NCI-H1436 treated with DMSO at 0.1 percent for 48 hours (cell line): ENCODE results near the gene CDH4.

Experiments
- DNase-seq: peaks from one replicate; lab custom pipeline; 2025; lab: John Stamatoyannopoulos, UW

Gene CDH4

DNA sequence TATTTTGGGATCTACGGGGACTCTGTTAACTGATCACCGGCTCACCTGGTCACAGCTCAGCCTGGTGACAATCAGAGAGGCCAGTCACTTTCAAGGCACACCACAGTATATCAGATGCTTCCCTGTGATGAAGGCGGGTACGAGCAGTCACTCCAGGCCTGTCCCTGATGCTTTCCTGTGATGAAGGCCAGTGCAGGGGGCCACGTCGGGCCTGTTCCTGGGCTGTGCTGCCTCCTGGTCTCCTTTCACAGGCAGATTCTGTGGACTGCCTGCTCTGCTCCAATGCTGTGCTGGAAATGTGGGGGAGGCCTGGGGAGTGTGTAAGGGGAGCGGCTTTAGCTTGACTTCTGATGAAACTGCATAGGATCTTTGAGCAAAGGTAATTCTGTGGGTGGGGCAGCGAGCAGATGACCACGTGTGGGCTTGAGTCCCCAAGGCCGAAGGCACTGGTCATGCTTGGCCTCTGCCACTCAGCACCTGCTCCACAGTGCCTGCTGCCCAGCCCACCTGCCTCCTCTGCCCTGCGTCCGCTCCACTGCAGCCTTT is 441.1 kb downstream of the CDH4 start:
- no peak for DNase-seq

- DNase-seq, result no peak
These were observed 442.6 kb downstream of the CDH4 start for GRCh38 chr20:61694682-61695081.

DNA sequence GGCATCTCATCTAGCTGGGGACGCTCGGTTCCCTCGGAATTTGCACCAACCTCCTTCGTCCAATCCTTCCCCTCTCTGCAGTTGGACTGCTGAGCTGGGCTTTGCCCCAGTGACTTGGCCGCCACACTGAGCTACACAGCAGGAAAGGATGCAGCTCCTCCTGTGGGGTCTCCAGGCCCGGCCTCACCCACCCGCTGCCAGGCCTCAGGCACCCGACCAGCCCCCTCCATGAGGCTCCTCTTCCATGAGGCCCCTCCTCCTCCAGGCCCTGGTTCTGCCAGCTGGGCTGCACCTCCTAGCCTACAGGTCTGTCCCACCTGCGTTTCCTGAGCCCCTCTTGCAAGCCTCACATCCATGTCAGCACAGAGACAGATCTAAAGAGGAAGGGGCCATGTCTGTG is 443.7 kb downstream of the CDH4 start:
- DNase-seq, result no peak

DNA sequence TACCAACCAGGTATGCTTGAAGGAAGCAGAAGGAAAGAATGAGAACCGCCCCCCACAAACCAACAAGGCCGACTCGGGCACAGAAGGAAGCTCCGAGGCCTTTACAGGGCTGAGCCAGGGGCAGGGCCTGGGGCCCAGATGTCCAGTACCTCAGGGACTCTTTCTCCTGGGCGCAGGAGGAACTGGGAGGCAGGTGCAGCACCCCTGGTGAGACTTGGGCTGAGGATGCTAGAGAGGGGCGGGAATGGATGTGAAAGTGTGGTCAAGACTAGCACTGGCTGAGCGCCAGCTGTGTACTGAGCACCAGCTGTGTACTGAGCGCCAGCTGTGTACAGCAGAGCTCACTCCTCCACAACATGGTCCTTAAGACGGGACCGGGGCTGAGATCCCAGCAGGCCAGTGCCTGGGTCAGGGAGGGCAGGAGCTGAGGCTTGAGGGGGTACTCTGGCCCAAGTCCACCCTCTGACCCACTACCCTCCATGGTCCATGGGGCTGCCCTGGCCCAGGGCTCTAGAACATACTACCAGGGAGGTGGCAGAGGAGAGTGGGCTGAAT is 444.2 kb downstream of the CDH4 start:
- DNase-seq, result no peak

DNA sequence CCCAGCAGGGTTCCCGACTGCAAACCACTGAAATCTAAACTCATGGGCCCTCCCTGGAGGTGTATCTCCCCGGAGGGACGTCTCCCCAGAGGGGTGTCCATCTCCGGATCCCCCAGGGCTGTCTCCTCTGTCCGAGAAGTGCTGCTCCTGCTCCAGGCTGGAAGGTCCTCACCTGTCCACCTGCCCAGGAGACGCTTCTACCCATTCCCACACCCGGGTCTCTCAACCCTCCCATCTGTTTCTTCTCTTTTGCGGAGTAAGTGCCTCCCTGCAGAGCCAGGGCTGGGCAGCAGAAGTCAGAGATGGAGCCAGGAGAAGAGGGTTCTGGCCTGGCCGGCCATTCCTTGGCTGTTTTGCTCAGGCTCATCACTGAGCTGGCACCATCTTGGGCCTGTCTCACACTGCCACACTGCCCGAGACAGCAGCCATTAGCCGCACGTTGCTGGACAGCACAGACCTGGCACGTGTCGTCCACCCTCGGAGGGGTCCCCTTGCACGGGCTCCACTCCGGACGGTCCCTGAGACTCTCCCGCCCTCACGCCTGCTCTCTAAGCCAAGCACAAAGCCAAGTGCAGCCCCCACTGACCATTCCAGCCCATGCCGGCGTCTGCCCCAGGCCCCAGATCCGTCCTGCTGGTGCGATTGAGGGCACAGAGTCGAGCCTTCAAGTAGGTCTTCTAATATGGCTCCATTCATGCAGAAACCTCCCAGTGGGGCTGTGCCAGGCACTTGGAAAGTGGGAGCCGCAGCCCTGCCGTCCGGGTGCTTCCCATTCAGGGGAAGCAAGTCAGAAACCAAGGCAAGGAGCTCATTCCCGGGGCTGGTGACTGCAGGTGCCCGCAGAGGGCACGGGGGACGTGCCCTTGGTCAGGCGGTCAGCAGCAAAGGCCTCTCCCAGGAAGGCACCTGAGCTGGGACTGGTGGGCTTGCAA is 445.9 kb downstream of the CDH4 start:
- no peak for DNase-seq

DNA sequence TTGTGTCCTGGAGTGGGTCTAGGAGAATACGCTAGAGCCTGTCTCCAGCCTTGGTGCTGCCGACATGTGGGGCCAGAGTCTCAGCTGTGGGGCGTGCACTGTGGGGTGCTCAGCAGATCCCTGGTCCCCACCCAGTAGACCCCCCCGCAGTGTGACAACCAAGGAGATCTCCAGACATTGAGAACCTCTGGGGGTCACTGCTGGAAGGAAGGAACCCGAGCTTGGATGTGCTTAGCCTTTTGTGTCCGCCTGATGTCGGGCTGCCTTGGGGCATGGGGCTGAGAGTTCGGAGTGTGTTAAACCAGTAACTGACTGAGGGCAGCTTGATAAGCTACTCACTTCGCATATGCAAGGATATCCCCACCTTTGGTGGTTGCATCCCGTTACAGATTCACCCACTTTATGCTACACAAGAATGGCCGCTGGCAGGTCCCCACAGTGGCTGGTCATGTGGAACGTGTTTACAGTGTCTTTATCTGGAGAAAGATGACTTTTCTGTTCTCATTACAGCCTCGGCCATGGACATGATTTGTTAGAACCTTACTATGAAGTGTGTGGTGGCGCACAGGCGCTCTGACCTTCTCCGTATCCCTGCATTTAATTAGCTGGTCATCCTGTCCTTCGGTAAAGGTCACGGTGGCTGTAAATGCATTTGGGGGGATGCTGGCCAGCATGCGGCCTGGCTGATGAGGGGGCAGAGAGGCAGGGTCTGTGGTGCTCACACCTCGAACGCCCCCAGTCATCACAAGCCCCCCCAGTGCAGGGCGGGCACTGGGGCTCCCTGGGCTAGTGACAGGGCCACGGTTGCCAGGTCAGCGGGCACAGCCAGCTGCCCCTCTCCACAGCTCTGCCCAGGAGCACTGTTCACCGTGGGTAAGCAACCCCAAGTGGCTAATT is 446.8 kb downstream of the CDH4 start:
- DNase-seq, result no peak

DNA sequence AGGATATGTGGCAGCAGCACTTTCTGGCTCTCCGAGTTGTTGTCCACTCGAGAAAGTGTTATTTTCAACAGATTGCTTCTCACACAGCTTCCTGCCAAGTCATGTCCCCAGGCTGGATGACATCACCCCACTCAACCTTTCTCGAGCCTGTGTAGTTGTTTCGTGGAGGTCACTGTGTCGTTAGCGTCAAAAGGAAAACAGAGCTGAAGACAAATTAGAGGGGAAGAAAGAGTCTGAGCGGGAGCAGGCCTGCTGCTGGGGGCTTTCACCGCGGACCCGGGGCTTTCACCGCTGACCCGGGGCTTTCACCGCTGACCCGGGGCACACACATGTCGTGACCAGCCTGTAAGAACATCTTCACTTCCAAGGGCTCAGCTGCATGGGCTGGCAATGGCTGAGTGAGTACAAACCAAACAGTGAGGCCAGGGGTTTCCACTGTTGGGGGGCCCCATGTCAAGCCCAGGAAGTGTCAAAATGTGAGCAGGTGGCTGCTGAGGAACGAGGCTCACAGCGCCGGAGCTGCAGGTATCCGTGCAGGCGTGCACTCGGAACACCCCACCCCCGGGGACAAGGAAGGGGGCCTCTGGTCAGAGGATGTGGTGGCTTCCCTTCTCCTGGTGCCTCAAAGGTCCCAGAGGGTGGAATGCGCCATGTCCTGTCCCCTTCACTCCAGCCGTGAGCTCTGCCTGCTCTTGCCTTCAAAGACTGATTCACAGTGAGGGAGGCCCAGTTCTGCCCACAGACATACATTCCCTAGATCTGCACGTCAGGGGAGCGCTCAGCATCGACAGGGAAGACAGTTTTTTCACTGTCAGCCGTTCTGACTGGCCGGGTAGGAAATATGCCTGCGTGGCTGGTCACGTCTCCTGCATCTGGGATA is 447.7 kb downstream of the CDH4 start:
- DNase-seq, result no peak

DNA sequence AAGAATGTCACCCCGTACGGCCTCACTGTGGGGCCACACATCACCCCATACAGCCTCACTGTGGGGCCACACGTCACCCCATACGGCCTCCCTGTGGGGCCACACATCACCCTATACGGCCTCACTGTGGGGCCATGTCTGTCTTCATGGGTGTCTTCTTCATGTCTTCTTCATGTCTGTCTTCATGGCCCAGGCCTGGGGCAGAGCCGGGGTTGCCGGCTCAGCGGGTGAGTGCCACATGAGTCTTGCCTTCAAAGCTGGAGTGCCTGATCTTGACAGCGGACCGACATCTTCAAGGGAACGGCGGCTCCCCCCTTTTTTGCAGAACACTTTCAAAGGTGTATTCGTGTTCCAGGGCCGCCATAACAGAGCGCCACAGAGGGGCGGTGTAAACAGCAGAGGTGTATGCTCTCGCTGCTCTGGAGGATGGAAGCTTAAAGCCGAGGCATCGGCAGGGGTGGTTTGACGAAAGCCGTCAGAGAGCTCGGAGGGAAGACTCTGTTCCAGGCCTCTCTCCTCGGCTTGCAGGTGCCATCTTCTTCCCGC is 448.6 kb downstream of the CDH4 start:
- no peak for DNase-seq

- no peak for DNase-seq
These were observed 449.3 kb downstream of the CDH4 start for GRCh38 chr20:61701401-61701800.

DNA sequence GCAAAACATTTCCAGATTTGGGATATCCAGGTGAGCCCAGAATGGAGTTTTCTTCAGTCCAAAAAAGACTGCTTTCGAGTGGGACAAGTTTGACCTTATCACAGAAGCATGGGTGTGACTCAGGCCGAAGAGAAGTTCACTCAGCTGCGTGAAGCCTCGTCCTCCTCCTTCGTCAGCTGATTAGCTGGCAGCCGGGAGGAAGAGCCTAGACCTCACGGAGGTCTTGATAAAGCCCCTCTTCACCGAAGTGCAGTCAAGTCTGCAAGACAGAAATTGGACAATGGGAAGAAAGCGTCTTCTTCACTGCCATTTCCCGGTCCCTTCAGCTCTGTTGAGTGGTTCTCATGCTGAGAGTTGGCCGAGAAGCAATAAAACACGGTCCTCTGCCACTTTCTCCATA is 449.7 kb downstream of the CDH4 start:
- no peak for DNase-seq

DNA sequence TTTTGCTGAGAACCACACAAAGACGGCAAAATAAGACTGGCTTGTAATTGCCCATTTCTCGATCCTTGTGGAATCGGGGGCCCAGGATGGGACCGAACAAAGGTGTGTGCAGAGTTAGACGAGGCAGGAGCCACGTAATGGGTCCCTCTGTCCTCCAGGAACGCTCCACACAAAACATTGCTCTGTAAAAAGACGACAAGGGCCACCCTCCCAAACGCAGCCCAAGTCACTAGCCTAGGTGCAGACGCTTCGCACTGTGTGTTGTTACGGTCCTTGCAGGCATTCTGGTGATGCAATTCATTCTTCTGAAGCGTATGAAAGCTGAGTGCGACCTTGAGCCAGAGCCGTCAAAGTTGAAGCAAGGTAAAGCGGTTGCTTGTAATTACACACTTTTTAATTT is 450.2 kb downstream of the CDH4 start:
- no peak for DNase-seq

DNA sequence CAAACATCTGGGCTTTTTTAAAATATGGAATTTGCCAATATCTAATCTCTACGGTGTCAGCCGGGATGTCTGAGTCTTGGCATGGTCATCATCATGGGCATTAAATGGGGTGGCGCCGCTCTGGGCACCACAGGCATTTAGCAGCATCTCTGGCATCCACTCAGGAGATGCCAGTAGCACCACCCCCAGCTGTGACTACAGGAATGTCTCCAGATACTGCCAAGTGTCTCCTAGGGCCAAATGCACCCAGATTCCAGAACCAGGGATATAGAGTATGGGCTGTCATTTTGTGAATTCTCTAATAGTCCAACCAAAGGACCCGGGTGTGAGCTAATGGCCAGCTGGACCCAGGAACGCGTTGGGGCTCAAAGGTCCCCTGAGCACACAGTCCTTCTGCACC is 452.6 kb downstream of the CDH4 start:
- no peak for DNase-seq

- no peak for DNase-seq
These were observed 453.6 kb downstream of the CDH4 start for GRCh38 chr20:61705386-61706258.

DNA sequence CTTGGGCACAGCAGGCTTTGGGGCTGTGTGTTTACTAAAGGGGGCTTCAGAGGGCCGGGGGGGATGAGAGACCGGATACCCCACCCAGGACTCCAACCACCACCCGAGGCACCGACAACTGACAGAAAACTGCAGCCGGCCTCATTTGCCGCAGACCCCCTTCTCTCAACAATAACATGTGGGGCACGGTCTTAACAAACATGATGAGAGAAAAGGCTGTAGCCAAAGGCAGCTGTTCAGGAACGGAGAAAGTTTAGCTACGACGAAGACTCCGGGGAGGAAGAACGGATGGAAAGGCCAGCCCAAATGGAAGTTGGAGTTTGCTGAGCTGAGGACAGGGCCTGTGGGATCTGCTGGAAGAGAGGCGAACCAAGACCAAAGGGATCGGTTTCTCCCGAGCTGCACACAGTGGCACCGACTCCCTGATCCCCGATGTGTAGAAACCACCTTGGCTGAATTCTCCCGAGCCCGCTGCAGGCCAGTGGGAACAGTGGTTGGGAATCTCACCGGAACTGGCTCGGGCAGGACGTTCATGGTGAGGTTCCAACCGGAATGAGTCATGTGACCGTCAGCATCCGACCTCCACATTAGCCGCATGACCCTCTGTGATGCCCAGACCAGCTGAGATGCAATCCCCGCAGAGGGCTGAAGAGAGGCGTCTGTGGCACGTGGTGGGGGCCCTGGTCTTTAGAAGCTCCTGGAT is 454.3 kb downstream of the CDH4 start:
- DNase-seq, result no peak

- DNase-seq, result no peak
These were observed 456.8 kb downstream of the CDH4 start for GRCh38 chr20:61708891-61709290.

- no peak for DNase-seq
These were observed 458.0 kb downstream of the CDH4 start for GRCh38 chr20:61710108-61710507.

- no peak for DNase-seq
These were observed 460.6 kb downstream of the CDH4 start for GRCh38 chr20:61712688-61713087.

- no peak for DNase-seq
These were observed 466.4 kb downstream of the CDH4 start for GRCh38 chr20:61718361-61719005.
